Measurements from ENCODE around the gene CSH2.
"Not testable (repeated sequence)": the region's sequence is repeated elsewhere in the genome, so short reads cannot be mapped to it uniquely, and the experiment has no call there.

CSH2 gene

DNA sequence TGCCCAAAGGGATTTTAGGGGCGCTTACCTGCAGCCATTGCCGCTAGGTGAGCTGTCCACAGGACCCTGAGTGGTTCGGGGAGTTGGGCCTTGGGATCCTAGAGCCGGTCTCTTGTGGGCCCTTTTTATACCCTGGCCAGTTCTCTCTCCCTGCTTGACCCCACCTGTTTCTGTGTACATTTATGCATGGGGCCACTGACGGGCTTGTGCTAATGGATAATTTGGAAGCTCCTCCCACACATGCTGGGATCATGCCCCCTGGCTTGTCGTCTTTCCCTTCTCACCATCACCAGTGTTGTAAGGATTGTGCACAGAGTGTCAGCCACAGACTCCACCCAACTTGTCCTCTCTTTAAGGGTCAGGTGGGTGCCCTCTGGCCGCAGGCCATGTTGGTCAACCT lies at the start of gene CSH2:
CSH2 (minus strand) TSS at position 101 of the 400 bp plus-strand sequence; CDS start at position 38, 63 bp downstream.
- not testable (repeated sequence) for ATAC-seq, H3K36me3 Mint-ChIP-seq, H3K9me3 Mint-ChIP-seq, H3K27ac Mint-ChIP-seq, H3K4me3 Mint-ChIP-seq
- peaks cover 15% of the 10 kb centered on the region for H3K4me1 Mint-ChIP-seq
- peaks cover 11% of the 10 kb centered on the region for H3K27me3 Mint-ChIP-seq

GRCh38 chr17:63922402-63922801 lies 48.9 kb upstream of the CSH2 start:
- Mint-ChIP-seq H3K4me3 (peak overlapping the region; percentile 56), H3K27ac (peak overlapping the region; percentile 82), H3K4me1 (peaks cover 81% of the 10 kb centered on the region)
- H3K27me3 Mint-ChIP-seq, H3K36me3 Mint-ChIP-seq, H3K9me3 Mint-ChIP-seq: not testable (repeated sequence)
- peak; percentile 80 for ATAC-seq

GRCh38 chr17:63920779-63921178 lies 47.3 kb upstream of the CSH2 start:
- not testable (repeated sequence) for H3K27me3 Mint-ChIP-seq, H3K36me3 Mint-ChIP-seq, H3K9me3 Mint-ChIP-seq
- ATAC-seq: peak; percentile 68
- Mint-ChIP-seq H3K4me1 (peaks cover 75% of the 10 kb centered on the region), H3K27ac (peak overlapping the region; percentile 83), H3K4me3 (peak overlapping the region; percentile 36)

DNA sequence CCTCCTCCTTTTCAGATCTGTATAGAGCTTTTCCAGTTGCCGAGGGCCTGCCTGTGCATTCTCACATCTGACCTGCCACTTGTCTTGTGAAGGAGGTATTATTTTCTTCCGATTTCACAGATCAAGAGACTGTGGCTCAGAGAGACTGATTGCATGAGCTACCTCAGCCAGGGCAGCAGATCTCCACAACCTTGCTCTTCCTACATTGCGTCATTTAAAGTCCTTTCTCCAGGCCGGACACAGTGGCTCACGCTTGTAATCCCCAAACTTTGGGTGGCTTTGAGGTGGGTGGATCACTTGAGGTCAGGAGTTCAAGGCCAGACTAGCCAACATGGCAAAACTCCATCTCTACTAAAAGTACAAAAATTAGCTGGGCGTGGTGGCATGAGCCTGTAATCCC lies 46.6 kb upstream of the CSH2 start:
- H3K27ac Mint-ChIP-seq: peak overlapping the region; percentile 83
- H3K4me3 Mint-ChIP-seq: peak overlapping the region; percentile 61
- H3K9me3 Mint-ChIP-seq, H3K27me3 Mint-ChIP-seq, H3K36me3 Mint-ChIP-seq, ATAC-seq: not testable (repeated sequence)
- H3K4me1 Mint-ChIP-seq: peaks cover 73% of the 10 kb centered on the region

GRCh38 chr17:63919311-63919723 lies 45.8 kb upstream of the CSH2 start:
- Mint-ChIP-seq H3K4me3 (peak overlapping the region; percentile 62), H3K9me3 (no peaks in the 10 kb centered on the region), H3K4me1 (peaks cover 70% of the 10 kb centered on the region), H3K36me3 (no peaks in the 10 kb centered on the region), H3K27ac (peak overlapping the region; percentile 50), H3K27me3 (no peaks in the 10 kb centered on the region)
- ATAC-seq: peak; percentile 79

GRCh38 chr17:63918789-63919305 lies 45.4 kb upstream of the CSH2 start, which contains the start of gene GH1:
Gene GH1 (minus strand): TSS chr17:63918839. CDS start chr17:63918776, 63 bp downstream.
- Mint-ChIP-seq H3K27ac (peak within 1 kb of the TSS; percentile 50), H3K4me3 (peak within 1 kb of the TSS; percentile 62), H3K4me1 (peaks cover 70% of the 10 kb centered on the region)
- ATAC-seq, H3K27me3 Mint-ChIP-seq, H3K9me3 Mint-ChIP-seq, H3K36me3 Mint-ChIP-seq: not testable (repeated sequence)

GRCh38 chr17:63918305-63918704 lies 44.8 kb upstream of the CSH2 start:
- no peak overlapping the region for H3K27ac Mint-ChIP-seq
- H3K9me3 Mint-ChIP-seq: no peaks in the 10 kb centered on the region
- H3K36me3 Mint-ChIP-seq: no peaks in the 10 kb centered on the region
- H3K27me3 Mint-ChIP-seq: no peaks in the 10 kb centered on the region
- ATAC-seq: no peak
- H3K4me1 Mint-ChIP-seq: peaks cover 70% of the 10 kb centered on the region
- no peak overlapping the region for H3K4me3 Mint-ChIP-seq

DNA sequence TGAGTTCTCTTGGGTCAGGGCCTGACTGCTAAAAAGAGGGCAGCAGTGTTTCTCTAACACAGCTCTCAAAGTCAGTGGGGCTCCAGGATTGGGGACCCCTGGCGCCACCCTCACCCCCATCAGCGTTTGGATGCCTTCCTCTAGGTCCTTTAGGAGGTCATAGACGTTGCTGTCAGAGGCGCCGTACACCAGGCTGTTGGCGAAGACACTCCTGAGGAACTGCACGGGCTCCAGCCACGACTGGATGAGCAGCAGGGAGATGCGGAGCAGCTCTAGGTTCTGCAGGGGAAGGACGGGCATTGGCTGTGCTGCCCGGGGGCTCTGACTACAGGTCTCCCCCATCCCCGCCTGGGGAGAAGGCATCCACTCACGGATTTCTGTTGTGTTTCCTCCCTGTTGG lies 44.2 kb upstream of the CSH2 start:
- H3K27me3 Mint-ChIP-seq: no peaks in the 10 kb centered on the region
- no peaks in the 10 kb centered on the region for H3K9me3 Mint-ChIP-seq
- peak overlapping the region; percentile 34 for H3K27ac Mint-ChIP-seq
- no peak overlapping the region for H3K4me3 Mint-ChIP-seq
- peaks cover 68% of the 10 kb centered on the region for H3K4me1 Mint-ChIP-seq
- ATAC-seq: no peak
- H3K36me3 Mint-ChIP-seq: no peaks in the 10 kb centered on the region

- not testable (repeated sequence) for H3K9me3 Mint-ChIP-seq, H3K27me3 Mint-ChIP-seq, H3K4me3 Mint-ChIP-seq, H3K36me3 Mint-ChIP-seq, ATAC-seq
- Mint-ChIP-seq H3K27ac (peak overlapping the region; percentile 34), H3K4me1 (peaks cover 68% of the 10 kb centered on the region)
These were observed 43.7 kb upstream of the CSH2 start for GRCh38 chr17:63917206-63917605.

DNA sequence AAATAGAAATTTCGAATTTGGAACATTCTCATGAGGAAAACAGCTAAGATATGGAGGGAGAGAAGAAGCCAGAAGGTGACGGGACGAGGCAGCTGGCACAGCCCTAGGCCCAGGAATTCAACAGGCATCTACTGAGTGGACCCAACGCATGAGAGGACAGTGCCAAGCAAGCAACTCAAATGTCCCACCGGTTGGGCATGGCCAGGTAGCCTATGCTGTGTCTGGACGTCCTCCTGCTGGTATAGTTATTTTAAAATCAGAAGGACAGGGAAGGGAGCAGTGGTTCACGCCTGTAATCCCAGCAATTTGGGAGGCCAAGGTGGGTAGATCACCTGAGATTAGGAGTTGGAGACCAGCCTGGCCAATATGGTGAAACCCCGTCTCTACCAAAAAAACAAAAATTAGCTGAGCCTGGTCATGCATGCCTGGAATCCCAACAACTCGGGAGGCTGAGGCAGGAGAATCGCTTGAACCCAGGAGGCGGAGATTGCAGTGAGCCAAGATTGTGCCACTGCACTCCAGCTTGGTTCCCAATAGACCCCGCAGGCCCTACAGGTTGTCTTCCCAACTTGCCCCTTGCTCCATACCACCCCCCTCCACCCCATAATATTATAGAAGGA lies 43.2 kb upstream of the CSH2 start:
- Mint-ChIP-seq H3K9me3 (no peaks in the 10 kb centered on the region), H3K4me1 (peaks cover 69% of the 10 kb centered on the region), H3K4me3 (no peak overlapping the region), H3K27ac (peak overlapping the region; percentile 26), H3K36me3 (no peaks in the 10 kb centered on the region), H3K27me3 (peaks cover under 1% of the 10 kb centered on the region)
- ATAC-seq: no peak

GRCh38 chr17:63915753-63916152 lies 42.3 kb upstream of the CSH2 start:
- H3K9me3 Mint-ChIP-seq, H3K36me3 Mint-ChIP-seq, H3K27me3 Mint-ChIP-seq: not testable (repeated sequence)
- peaks cover 69% of the 10 kb centered on the region for H3K4me1 Mint-ChIP-seq
- peak; percentile 73 for ATAC-seq
- peak overlapping the region; percentile 68 for H3K4me3 Mint-ChIP-seq
- H3K27ac Mint-ChIP-seq: peak overlapping the region; percentile 26

DNA sequence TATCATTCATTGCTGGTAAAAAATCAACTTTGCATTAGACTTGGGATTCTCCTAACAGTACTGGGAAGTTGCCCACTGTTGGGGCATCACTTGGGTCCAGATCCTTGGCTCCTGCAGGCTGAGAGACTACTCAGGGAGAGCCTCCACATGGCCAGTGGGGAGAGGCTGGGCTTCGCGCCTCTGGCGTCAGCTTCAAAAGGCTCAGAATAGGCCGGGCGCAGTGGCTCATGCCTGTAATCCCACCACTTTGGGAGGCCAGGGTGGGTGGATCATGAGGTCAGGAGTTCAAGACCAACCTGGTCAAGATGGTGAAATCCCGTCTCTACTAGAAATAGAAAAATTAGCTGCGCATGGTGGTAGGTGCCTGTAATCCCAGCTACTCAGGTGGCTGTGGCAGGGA lies 41.0 kb upstream of the CSH2 start:
- H3K4me1 Mint-ChIP-seq: peaks cover 56% of the 10 kb centered on the region
- H3K36me3 Mint-ChIP-seq: no peaks in the 10 kb centered on the region
- ATAC-seq: no peak
- no peaks in the 10 kb centered on the region for H3K9me3 Mint-ChIP-seq
- peaks cover 8% of the 10 kb centered on the region for H3K27me3 Mint-ChIP-seq
- peak overlapping the region; percentile 62 for H3K27ac Mint-ChIP-seq
- no peak overlapping the region for H3K4me3 Mint-ChIP-seq

DNA sequence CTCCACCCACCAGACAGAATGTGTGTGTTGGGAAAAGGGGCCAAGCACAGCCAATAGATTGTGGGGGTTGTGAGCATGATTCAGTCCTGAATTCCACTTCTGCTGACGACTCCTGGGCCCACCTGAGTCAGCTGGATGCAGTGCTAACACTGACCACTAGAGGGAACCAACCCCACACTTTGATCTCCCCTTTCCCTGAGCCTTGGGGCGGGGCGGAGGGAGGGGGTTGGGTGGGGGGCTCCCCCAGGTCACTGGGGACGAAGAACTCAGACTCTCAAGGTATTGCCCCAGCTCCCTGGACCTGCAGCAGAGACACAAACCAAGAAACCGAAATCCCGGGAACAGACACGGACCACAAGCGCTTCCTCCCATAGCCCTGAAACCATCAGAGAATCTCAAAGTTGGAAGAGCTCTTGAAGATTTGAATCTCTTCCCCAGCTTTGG lies 38.2 kb upstream of the CSH2 start:
- H3K4me3 Mint-ChIP-seq: no peak overlapping the region
- peak; percentile 56 for ATAC-seq
- peaks cover 8% of the 10 kb centered on the region for H3K27me3 Mint-ChIP-seq
- peaks cover 48% of the 10 kb centered on the region for H3K4me1 Mint-ChIP-seq
- H3K9me3 Mint-ChIP-seq: no peaks in the 10 kb centered on the region
- H3K36me3 Mint-ChIP-seq: no peaks in the 10 kb centered on the region
- H3K27ac Mint-ChIP-seq: no peak overlapping the region

- Mint-ChIP-seq H3K4me3 (no peak within 1 kb of the TSS), H3K36me3 (no peaks in the 10 kb centered on the region), H3K27ac (no peak within 1 kb of the TSS), H3K27me3 (peaks cover 8% of the 10 kb centered on the region), H3K4me1 (peaks cover 42% of the 10 kb centered on the region), H3K9me3 (no peaks in the 10 kb centered on the region)
- no peak for ATAC-seq
These were observed 37.7 kb upstream of the CSH2 start, which contains the start of gene CSHL1 for GRCh38 chr17:63911041-63911635. Gene CSHL1 (minus strand): TSS chr17:63911258. CDS start chr17:63911196, 62 bp downstream.

DNA sequence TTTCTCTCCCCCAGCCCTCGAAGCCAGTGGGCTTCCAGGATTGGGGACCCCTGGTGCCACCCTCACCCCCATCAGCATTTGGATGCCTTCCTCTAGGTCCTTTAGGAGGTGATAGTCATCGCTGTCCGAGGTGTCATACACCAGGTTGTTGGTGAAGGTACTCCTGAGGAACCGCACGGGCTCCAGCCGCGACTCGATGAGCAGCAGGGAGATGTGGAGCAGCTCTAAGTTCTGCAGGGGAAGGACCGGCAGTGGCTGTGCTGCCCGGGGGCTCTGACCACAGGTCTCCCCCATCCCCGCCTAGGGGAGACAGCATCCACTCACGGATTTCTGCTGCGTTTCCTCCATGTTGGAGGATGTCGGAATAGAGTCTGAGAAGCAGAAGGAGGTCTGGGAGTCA lies 36.6 kb upstream of the CSH2 start:
- Mint-ChIP-seq H3K27ac (no peak overlapping the region), H3K36me3 (no peaks in the 10 kb centered on the region), H3K4me1 (peaks cover 33% of the 10 kb centered on the region), H3K27me3 (peaks cover 8% of the 10 kb centered on the region), H3K4me3 (no peak overlapping the region), H3K9me3 (no peaks in the 10 kb centered on the region)
- no peak for ATAC-seq

GRCh38 chr17:63909586-63909985 lies 36.1 kb upstream of the CSH2 start:
- ATAC-seq, H3K27ac Mint-ChIP-seq, H3K9me3 Mint-ChIP-seq, H3K36me3 Mint-ChIP-seq, H3K27me3 Mint-ChIP-seq, H3K4me3 Mint-ChIP-seq: not testable (repeated sequence)
- peaks cover 32% of the 10 kb centered on the region for H3K4me1 Mint-ChIP-seq

All from stimulated activated memory B cell treated with anti-CD40 and anti-IgM and Interleukin-4, amounts not matched to agents 10 μg/mL and 1 μg/mL and 100 μg/mL, for 72 hours (primary cell).